NCI-H1930 (cell line): ENCODE results near the gene ACOT13.
"Not testable (repeated sequence)": the region's sequence is repeated elsewhere in the genome, so short reads cannot be mapped to it uniquely, and the experiment has no call there.

Experiments
- DNase-seq, 2 experiments: peaks; one replicate each; lab custom pipeline; 2025; lab: John Stamatoyannopoulos, UW

Gene ACOT13

GRCh38 chr6:24692415-24692814 lies 25.5 kb downstream of the ACOT13 start:
- DNase-seq, result no peak

- DNase-seq, result no peak
Observed at GRCh38 chr6:24692848-24693592, 26.1 kb downstream of the ACOT13 start.

- no peak for DNase-seq
Observed at GRCh38 chr6:24694198-24694597, 27.3 kb downstream of the ACOT13 start.

- peak in 1 of 2 experiments; percentile 35 for DNase-seq
Observed at GRCh38 chr6:24695635-24696034, 28.8 kb downstream of the ACOT13 start.

- no peak for DNase-seq
Observed at GRCh38 chr6:24696097-24696496, 29.2 kb downstream of the ACOT13 start.

- DNase-seq, result no peak
Observed at GRCh38 chr6:24699521-24700359, 32.9 kb downstream of the ACOT13 start.

- no peak for DNase-seq
Observed at GRCh38 chr6:24702720-24703282, 35.9 kb downstream of the ACOT13 start.

GRCh38 chr6:24704468-24704867 lies 37.6 kb downstream of the ACOT13 start:
- no peak for DNase-seq

GRCh38 chr6:24708612-24709011 lies 41.7 kb downstream of the ACOT13 start:
- no peak for DNase-seq

- DNase-seq, result no peak
Observed at GRCh38 chr6:24709014-24709711, 42.3 kb downstream of the ACOT13 start.

GRCh38 chr6:24710519-24711303 lies 43.8 kb downstream of the ACOT13 start:
- no peak for DNase-seq

GRCh38 chr6:24716602-24717148 lies 49.8 kb downstream of the ACOT13 start:
- not testable (repeated sequence) for DNase-seq

GRCh38 chr6:24718449-24719124 lies 51.7 kb downstream of the ACOT13 start:
- no peak for DNase-seq

- DNase-seq, result no peak
Observed at GRCh38 chr6:24719125-24719971, 52.5 kb downstream of the ACOT13 start, which contains the start of gene C6orf62. C6orf62 (minus strand) TSS chr6:24719154; CDS start chr6:24718668, 486 bp downstream.

GRCh38 chr6:24720131-24720603 lies 53.3 kb downstream of the ACOT13 start:
- peak in 1 of 2 experiments; percentile 13 for DNase-seq

- peak; percentile 99 for DNase-seq
Observed at GRCh38 chr6:24720604-24721460, 54.0 kb downstream of the ACOT13 start.

- DNase-seq, result peak; percentile 79 to 81
Observed at GRCh38 chr6:24721461-24722215, 54.8 kb downstream of the ACOT13 start.

GRCh38 chr6:24723270-24723669 lies 56.4 kb downstream of the ACOT13 start:
- no peak for DNase-seq
